GM18907 (cell line): ENCODE data around the gene GTSF1L.

Source experiments
- ATAC-seq: cut with Tn5 transposase; IDR thresholded peaks from one replicate; pipeline ENCODE4 v1.9.1; 2021; ENCODE audit warnings: mild to moderate bottlenecking, moderate library complexity; ENCODE audit not compliant: unreplicated experiment

GTSF1L gene

GRCh38 chr20:43746344-43747137 is 19.7 kb upstream of the GTSF1L start:
- ATAC-seq, result no peak

- no peak for ATAC-seq
These were observed 18.3 kb upstream of the GTSF1L start for GRCh38 chr20:43744966-43745730.

DNA sequence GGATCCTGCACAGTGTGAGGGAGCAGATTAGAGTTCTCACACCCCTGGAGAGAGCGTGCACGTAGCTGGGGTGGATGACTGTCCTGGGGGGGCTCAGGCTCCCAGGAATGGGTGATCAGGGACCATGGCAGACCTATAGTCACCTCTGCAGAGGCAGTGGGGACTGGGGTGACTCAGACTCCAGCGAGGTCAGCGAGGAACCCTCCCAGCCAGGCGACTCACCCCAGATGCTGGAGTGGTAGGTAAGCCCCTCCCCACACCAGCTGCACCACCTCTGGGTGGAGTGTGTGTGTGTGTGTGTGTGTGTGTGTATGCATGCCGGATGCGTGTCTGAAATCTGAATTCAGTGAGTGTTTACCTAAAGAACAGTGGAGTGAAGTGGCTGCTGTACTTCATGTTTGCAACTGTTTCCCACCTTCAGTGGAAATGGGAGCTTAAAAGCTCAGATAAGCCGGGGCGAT is 17.4 kb upstream of the GTSF1L start:
- ATAC-seq, result no peak

- no peak for ATAC-seq
These were observed 13.8 kb upstream of the GTSF1L start for GRCh38 chr20:43740642-43741041.

DNA sequence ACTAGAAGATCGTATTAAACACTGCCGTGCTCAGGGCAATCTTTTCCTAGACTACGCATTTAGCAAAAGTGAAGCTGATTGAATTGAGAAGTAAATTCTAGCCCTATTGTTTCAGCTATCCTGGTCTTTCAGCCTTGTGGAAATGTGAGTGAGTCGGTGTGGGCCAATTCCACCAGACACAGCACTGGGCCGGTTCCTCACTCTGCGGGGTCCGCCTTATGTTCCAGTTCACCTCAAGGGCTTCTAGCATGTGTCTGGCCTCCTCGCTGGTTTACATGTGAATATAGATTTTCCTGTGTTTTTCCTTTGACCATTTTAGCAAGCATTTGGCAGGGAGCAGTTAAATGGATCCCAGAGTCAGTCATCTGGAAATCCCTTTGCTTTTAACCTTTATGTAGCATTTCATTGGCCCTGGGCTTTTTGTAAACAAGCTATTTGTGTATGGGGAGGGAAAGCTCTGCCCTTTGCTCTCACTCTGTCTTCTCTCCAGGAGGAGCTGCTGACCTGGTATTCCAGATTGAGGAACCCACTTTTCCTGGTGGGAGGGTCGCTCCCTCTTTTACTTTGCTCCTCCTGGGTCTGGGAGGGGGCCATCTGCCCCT is 12.4 kb upstream of the GTSF1L start:
- ATAC-seq, result no peak

- no peak for ATAC-seq
These were observed 11.1 kb upstream of the GTSF1L start for GRCh38 chr20:43737925-43738324.

- no peak for ATAC-seq
These were observed 9.9 kb upstream of the GTSF1L start for GRCh38 chr20:43736588-43737158.

GRCh38 chr20:43731927-43732326 is 5.1 kb upstream of the GTSF1L start:
- ATAC-seq, result no peak

- ATAC-seq, result no peak
These were observed 4.7 kb upstream of the GTSF1L start for GRCh38 chr20:43731469-43731868.

DNA sequence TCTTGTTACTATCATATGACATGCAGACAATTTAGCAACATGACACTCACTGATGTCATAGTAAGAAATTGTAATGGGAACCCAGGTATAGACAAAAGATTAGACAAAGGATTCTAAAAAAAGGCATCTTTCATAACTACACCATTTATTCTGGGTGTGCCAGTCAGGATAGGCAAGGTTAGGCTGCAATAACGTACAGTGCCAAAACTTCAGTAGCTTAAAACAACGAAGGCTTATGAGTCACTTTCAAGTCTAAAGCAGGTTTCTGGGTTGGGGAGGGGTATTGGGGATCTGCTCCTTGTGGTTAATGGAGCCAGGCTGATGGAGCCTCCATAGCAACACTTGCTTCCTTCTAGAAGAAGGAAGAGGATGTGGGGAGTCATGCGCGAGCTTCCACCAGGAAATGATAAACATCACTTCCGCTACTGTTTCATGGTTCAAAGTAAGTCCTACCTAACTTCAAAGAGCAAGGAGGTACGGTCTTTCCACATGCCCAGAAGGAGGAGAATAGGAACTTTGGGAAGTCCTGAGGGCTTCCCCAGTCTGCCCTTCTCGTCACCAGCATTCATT is 2.0 kb upstream of the GTSF1L start:
- no peak for ATAC-seq

DNA sequence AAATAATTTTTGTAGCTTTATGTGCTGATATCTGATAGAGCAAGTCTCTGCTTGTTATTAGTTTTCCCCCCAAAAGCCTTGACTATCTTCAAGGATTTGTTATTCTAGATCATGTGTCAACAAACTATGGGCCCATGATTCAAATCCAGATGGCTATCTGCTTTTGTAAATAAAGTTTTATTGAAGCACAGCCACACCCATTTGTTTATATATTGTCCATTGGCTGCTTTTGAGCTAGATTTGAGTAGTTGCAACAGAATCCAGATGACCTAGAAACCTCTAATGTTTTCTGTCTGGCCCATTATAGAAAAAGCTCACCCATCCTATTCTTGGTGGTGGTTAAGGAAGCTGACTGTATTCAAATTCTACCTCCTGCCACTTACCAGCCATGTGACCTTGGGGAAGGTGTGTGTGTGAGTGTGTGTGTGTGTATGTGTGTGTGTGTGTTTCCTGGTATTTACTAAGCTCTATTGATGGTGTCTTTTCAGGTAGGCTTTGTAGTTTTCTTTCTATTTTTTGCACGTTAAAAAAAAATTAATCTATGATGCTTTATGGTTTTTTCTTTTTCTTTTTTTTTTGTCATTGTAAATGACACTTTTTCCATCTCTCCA is 1.3 kb upstream of the GTSF1L start:
- ATAC-seq, result no peak

GRCh38 chr20:43726333-43726732 is 469 bp downstream of the GTSF1L start:
- ATAC-seq, result no peak

GRCh38 chr20:43725666-43726065 is 1.1 kb downstream of the GTSF1L start:
- no peak for ATAC-seq

DNA sequence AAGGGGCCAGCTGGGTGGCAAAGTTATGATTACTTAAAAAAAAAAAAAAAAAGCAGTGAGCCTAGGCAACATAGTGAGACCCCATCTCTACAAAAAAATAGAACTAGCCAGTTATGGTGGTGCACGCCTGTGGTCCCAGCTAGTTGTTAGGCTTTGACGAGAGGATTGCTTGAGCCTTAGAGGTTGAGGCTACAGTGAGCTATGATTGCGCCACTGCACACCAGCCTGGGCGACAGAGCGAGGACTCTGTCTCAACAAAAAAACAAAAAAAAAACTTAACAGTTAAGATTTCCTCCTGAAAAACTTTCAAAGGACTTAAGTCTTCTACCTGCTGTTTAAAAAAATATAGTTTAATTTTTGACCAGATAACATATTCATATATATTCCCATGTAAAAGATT is 2.4 kb downstream of the GTSF1L start:
- no peak for ATAC-seq

- no peak for ATAC-seq
These were observed 3.1 kb downstream of the GTSF1L start for GRCh38 chr20:43723735-43724134.

DNA sequence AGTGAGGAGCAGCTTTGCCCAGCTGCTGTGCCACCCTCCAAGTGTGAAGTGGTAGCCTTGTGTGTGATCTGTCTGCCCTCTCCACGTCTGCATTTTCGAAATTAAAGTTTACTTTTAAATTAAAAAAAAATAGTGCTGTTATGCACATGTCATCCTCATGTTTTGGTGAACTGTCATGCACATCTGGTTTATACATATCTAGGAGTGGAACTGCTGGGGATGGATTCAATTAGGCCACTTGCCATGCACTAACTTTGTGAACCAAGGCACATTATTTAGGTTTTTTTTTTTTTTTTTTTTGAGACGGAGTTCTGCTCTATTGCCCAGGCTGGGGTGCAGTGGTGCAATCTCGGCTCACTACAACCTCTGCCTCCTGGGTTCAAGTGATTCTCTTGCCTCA is 3.6 kb downstream of the GTSF1L start:
- ATAC-seq, result no peak

- ATAC-seq, result no peak
These were observed 4.7 kb downstream of the GTSF1L start for GRCh38 chr20:43722153-43722505.

DNA sequence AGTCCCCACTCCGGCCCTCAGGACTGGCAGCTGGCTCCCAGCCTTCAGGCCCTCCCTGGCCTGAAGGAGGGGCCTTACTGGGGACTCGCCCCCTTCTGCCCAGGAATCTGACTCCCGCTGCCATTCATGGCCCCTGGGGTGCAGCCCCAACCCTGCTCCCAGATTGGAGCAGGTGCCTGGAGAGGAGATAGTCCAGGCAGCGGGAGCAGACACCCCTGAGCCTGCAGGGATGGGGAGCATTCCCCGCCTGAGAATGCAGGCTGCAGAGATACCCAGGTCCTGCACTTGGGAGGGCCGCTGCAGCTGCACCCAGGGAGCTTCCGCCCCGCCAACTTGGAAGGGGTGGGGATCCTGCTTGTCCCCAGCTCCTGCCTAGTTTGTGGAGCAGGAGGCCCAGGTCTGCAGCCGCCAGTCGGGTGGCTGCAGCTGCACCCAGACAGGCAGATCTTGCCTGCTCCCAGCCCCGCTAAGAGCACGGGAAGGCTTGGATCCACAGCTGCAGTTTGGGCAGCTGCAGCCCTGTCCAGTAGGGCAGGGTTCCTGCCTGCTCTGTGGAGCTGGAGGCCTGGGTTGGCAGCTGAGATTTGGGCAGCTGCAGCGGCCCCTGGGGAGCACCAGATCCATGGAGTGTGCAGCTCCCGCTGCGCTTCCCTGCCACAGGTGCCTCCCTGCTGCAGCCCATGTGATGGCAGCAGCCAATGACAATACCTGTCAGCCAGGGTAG is 5.2 kb downstream of the GTSF1L start:
- ATAC-seq, result no peak

DNA sequence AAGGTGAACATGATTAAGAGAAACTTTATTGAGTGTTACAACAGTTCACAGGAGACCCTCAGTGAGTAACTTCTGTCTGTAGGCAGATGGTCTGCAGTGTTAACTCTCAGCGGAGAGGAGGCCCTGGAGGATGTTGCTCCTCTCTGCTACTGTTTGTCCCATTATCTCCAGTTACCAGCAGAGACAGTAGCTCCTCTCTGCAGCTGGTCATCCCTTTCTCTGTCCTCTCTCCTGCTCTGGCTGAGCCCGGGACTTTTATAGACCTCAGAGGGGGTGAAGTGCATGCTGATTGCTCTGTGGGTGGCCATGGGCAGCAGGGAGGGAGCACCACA is 5.7 kb downstream of the GTSF1L start:
- ATAC-seq, result no peak

- no peak for ATAC-seq
These were observed 6.8 kb downstream of the GTSF1L start for GRCh38 chr20:43720007-43720406.
